Right ventricle myocardium inferior (tissue), 1 donor: ENCODE data around the gene KPNA5. TPM values are rescaled to one million over a fixed set of nuclear protein-coding genes. Genes with fewer than 3 reads are reported as not detected.
"Not testable (repeated sequence)": the region's sequence is repeated elsewhere in the genome, so short reads cannot be mapped to it uniquely, and the experiment has no call there.

ENCODE experiments used
- ATAC-seq: fragments of 200-7000 bp; cut with Tn5 transposase; one replicate; pipeline ENCODE4 v1.9.1; 2020; ENCODE audit warnings: mild to moderate bottlenecking, moderate library complexity
- DNase-seq: peaks from one replicate; pipeline ENCODE4 v3.0.0; 2021; ENCODE audit errors: missing footprints
- intact Hi-C: fragments of 100-400 bp; cut with DNase I; formaldehyde crosslinking; loops from one replicate; pipeline ENCODE4 v1.11.0; 2022
- long read RNA-seq: library from polyadenylated mRNA; unstranded; transcript quantifications from one replicate; pipeline ENCODE4 v2.0.0, GENCODE V29; 2021
- total RNA-seq: library from RNA; stranded (reverse); fragmentation: NEBNext Ultra II Directional; extraction: Animal tissue kit (Norgen Biotek cat#: 25700); gene quantifications from one replicate; pipeline ENCODE4 v1.2.1, GENCODE V29; 2021
- donor health status: DM: no; HTN: yes; CAD: no; lungs with severe emphysema.

KPNA5 gene
- total RNA-seq, result 7.3 TPM
- long read RNA-seq, full-length matches to known transcripts, result 2 of 2 reads
- long read RNA-seq, partial matches to known transcripts, result 0 of 2 reads
- long read RNA-seq, other reads (novel, unspliced or antisense), result 0 of 2 reads

- DNase-seq (peak; percentile 96), ATAC-seq (peak; percentile 98)
- intact Hi-C loops, result no loop called here
Measured at GRCh38 chr6:116680880-116681672, at the start of gene KPNA5. KPNA5 (plus strand) TSS chr6:116681211; CDS start chr6:116681335, 124 bp downstream.

- intact Hi-C loops, result no loop called here
- ATAC-seq (no peak), DNase-seq (peak; percentile 50)
Measured at GRCh38 chr6:116631379-116631990, 49.5 kb upstream of the KPNA5 start.

GRCh38 chr6:116633685-116634084 lies 47.3 kb upstream of the KPNA5 start:
- DNase-seq (no peak), ATAC-seq (no peak)
- intact Hi-C loops, result no loop called here

GRCh38 chr6:116648156-116648555 lies 32.9 kb upstream of the KPNA5 start:
- ATAC-seq, result no peak
- DNase-seq, result no peak
- intact Hi-C loops, result no loop called here

- ATAC-seq (no peak), DNase-seq (no peak)
- intact Hi-C loops, result no loop called here
Measured at GRCh38 chr6:116649129-116649528, 31.9 kb upstream of the KPNA5 start.

GRCh38 chr6:116651916-116652315 lies 29.1 kb upstream of the KPNA5 start:
- ATAC-seq, result no peak
- DNase-seq, result no peak
- intact Hi-C loops, result no loop called here

- intact Hi-C loops, result no loop called here
- ATAC-seq (no peak), DNase-seq (no peak)
Measured at GRCh38 chr6:116661594-116661993, 19.4 kb upstream of the KPNA5 start.

- ATAC-seq (no peak), DNase-seq (no peak)
- intact Hi-C loops, result no loop called here
Measured at GRCh38 chr6:116662202-116662601, 18.8 kb upstream of the KPNA5 start.

GRCh38 chr6:116663308-116663707 lies 17.7 kb upstream of the KPNA5 start:
- intact Hi-C loops, result no loop called here
- DNase-seq, result no peak
- no peak for ATAC-seq

GRCh38 chr6:116664169-116664568 lies 16.8 kb upstream of the KPNA5 start:
- intact Hi-C loops, DNase-seq, ATAC-seq: not testable (repeated sequence)

GRCh38 chr6:116665464-116665863 lies 15.5 kb upstream of the KPNA5 start:
- intact Hi-C loops, result loop anchor here (5.0 kb wide), 1 partner anchor 93 kb away; the partner anchor contains the start of gene RWDD1
- no peak for ATAC-seq
- no peak for DNase-seq

- intact Hi-C loops, result loop anchor here (5.0 kb wide), 1 partner anchor 95 kb away; the partner anchor contains the start of gene RWDD1
- DNase-seq, result no peak
- ATAC-seq, result no peak
Measured at GRCh38 chr6:116666869-116667268, 14.1 kb upstream of the KPNA5 start.

- intact Hi-C loops, result loop anchor here (5.0 kb wide), 1 partner anchor 95 kb away; the partner anchor contains the start of gene RWDD1
- no peak for ATAC-seq
Measured at GRCh38 chr6:116667623-116668022, 13.4 kb upstream of the KPNA5 start.

GRCh38 chr6:116672306-116672705 lies 8.7 kb upstream of the KPNA5 start:
- intact Hi-C loops, result no loop called here
- no peak for ATAC-seq
- DNase-seq, result no peak

More at GRCh38 chr6:116667623-116668022, 13.4 kb upstream of the KPNA5 start:
- DNase-seq, result no peak

GRCh38 chr6:116676021-116676420 lies 5.0 kb upstream of the KPNA5 start:
- intact Hi-C loops, result no loop called here
- DNase-seq (no peak), ATAC-seq (no peak)

- ATAC-seq, result no peak
- DNase-seq, result no peak
- intact Hi-C loops, result no loop called here
Measured at GRCh38 chr6:116682334-116682712, 1.3 kb downstream of the KPNA5 start.

- ATAC-seq (no peak), DNase-seq (no peak)
- intact Hi-C loops, result no loop called here
Measured at GRCh38 chr6:116685437-116685993, 4.5 kb downstream of the KPNA5 start.

GRCh38 chr6:116686475-116687101 lies 5.6 kb downstream of the KPNA5 start:
- DNase-seq, intact Hi-C loops, ATAC-seq: not testable (repeated sequence)

GRCh38 chr6:116691154-116691553 lies 10.1 kb downstream of the KPNA5 start:
- DNase-seq (no peak), ATAC-seq (no peak)
- intact Hi-C loops, result no loop called here
